ENCODE measurements around the gene PRR20G. TPM values are rescaled to one million over a fixed set of nuclear protein-coding genes. Genes with fewer than 3 reads are reported as not detected.

Gene PRR20G
- total RNA-seq, 2 experiments from 2014 or later = not detected

- TF ChIP-seq EZH2phosphoT487 (IDR thresholded peaks at IDR 0.05; ENCODE audit: borderline replicate concordance, low read depth, low read length) (no peak), CTCF (conservative IDR thresholded peaks at IDR 0.05; ENCODE audit: low read length) (no peak)
- CTCF ChIA-PET (ENCODE audit: unreplicated experiment) = no interaction called here
- H4K20me1 ChIP-seq (ENCODE audit: insufficient read depth, low read length) = no peaks in the 10 kb centered on the region
- no peaks in the 10 kb centered on the region for H3K9me3 ChIP-seq (ENCODE audit: low read length)
- H3K79me2 ChIP-seq (ENCODE audit: insufficient read depth, low read depth, low read length) = no peaks in the 10 kb centered on the region
- H3K4me1 ChIP-seq (ENCODE audit: insufficient read depth, low read length, poor library complexity, severe bottlenecking) = no peaks in the 10 kb centered on the region
- no TSS peak for BruUV-seq (replicated peaks)
- POLR2A ChIA-PET = no interaction called here
- H3K4me2 ChIP-seq (ENCODE audit: low read length) = no peak overlapping the region
- H3K36me3 ChIP-seq (ENCODE audit: insufficient read depth, low read length) = no peaks in the 10 kb centered on the region
- no peak for DNase-seq (ENCODE audit: low spot score)
- no peak overlapping the region for H3K4me3 ChIP-seq (ENCODE audit: low read depth, low read length, poor library complexity, severe bottlenecking)
- no peaks in the 10 kb centered on the region for H3K9me2 ChIP-seq (ENCODE audit: insufficient read depth, low read length)
- H3K27ac ChIP-seq (ENCODE audit: low read depth, low read length, poor library complexity, severe bottlenecking) = no peak overlapping the region
- H2AFZ ChIP-seq (ENCODE audit: low read length) = no peak overlapping the region
- intact Hi-C loops (cut with micrococcal nuclease; ENCODE audit: unreplicated experiment) = no loop called here
Observed at GRCh38 chr3:127237835-127238234, 50.0 kb downstream of the PRR20G start.

GRCh38 chr3:127235706-127236105, 52.1 kb downstream of the PRR20G start:
- Histone ChIP-seq H3K79me2 (ENCODE audit: insufficient read depth, low read depth, low read length) (no peaks in the 10 kb centered on the region), H3K36me3 (ENCODE audit: insufficient read depth, low read length) (no peaks in the 10 kb centered on the region), H4K20me1 (ENCODE audit: insufficient read depth, low read length) (no peaks in the 10 kb centered on the region), H3K4me2 (ENCODE audit: low read length) (no peak overlapping the region), H3K4me3 (ENCODE audit: low read depth, low read length, poor library complexity, severe bottlenecking) (no peak overlapping the region), H3K9me2 (ENCODE audit: insufficient read depth, low read length) (no peaks in the 10 kb centered on the region), H3K9me3 (ENCODE audit: low read length) (no peaks in the 10 kb centered on the region), H3K27ac (ENCODE audit: low read depth, low read length, poor library complexity, severe bottlenecking) (no peak overlapping the region), H2AFZ (ENCODE audit: low read length) (no peak overlapping the region), H3K4me1 (ENCODE audit: insufficient read depth, low read length, poor library complexity, severe bottlenecking) (no peaks in the 10 kb centered on the region)
- DNase-seq (ENCODE audit: low spot score) = no peak
- ChIA-PET CTCF (ENCODE audit: unreplicated experiment) (no interaction called here), POLR2A (no interaction called here)
- intact Hi-C loops (cut with micrococcal nuclease; ENCODE audit: unreplicated experiment) = no loop called here
- BruUV-seq (replicated peaks) = no TSS peak
- TF ChIP-seq CTCF (conservative IDR thresholded peaks at IDR 0.05; ENCODE audit: low read length) (no peak), EZH2phosphoT487 (IDR thresholded peaks at IDR 0.05; ENCODE audit: borderline replicate concordance, low read depth, low read length) (no peak)

GRCh38 chr3:127234778-127235177, 53.1 kb downstream of the PRR20G start:
- no peaks in the 10 kb centered on the region for H3K9me2 ChIP-seq (ENCODE audit: insufficient read depth, low read length)
- H3K9me3 ChIP-seq (ENCODE audit: low read length) = no peaks in the 10 kb centered on the region
- no peak for TF ChIP-seq CTCF (conservative IDR thresholded peaks at IDR 0.05; ENCODE audit: low read length)
- no peak for TF ChIP-seq EZH2phosphoT487 (IDR thresholded peaks at IDR 0.05; ENCODE audit: borderline replicate concordance, low read depth, low read length)
- H3K27ac ChIP-seq (ENCODE audit: low read depth, low read length, poor library complexity, severe bottlenecking) = no peak overlapping the region
- no TSS peak for BruUV-seq (replicated peaks)
- CTCF ChIA-PET (ENCODE audit: unreplicated experiment) = no interaction called here
- POLR2A ChIA-PET = no interaction called here
- H3K4me1 ChIP-seq (ENCODE audit: insufficient read depth, low read length, poor library complexity, severe bottlenecking) = no peaks in the 10 kb centered on the region
- H2AFZ ChIP-seq (ENCODE audit: low read length) = no peak overlapping the region
- H4K20me1 ChIP-seq (ENCODE audit: insufficient read depth, low read length) = no peaks in the 10 kb centered on the region
- intact Hi-C loops (cut with micrococcal nuclease; ENCODE audit: unreplicated experiment) = no loop called here
- H3K36me3 ChIP-seq (ENCODE audit: insufficient read depth, low read length) = no peaks in the 10 kb centered on the region
- no peak for DNase-seq (ENCODE audit: low spot score)
- H3K79me2 ChIP-seq (ENCODE audit: insufficient read depth, low read depth, low read length) = no peaks in the 10 kb centered on the region
- H3K4me3 ChIP-seq (ENCODE audit: low read depth, low read length, poor library complexity, severe bottlenecking) = no peak overlapping the region
- no peak overlapping the region for H3K4me2 ChIP-seq (ENCODE audit: low read length)

Small RNA genes lying within 50 kb of the gene (small RNA-seq; reads per million reads assigned to genes)
- not detected for gene RNU6-1047P

Other genes with a start within 250 kb of the PRR20G start
- not detected in 2 replicates for gene PRR23E, start 94.9 kb downstream of the PRR20G start, total RNA-seq (2014; rRNA removed; shearing (Covaris generic))
- gene PRR23E, start 94.9 kb downstream of the PRR20G start, total RNA-seq (2022) = not detected in 2 replicates